Breast epithelium (tissue), 4 donors: ENCODE results near the gene PPP2R3A. TPM values are rescaled to one million over a fixed set of nuclear protein-coding genes. Genes with fewer than 3 reads are reported as not detected.

ENCODE experiments used
- DNase-seq, 2 donors: peaks; one replicate each; pipeline ENCODE4 v3.0.0-alpha.2; 2019; ENCODE audit warnings: low spot score in 2 of 2
- H3K27ac ChIP-seq, 2 donors: fragments of 200-600 bp; sonication (generic) in 1 of 2; one replicate each; pipeline ENCODE4 v1.5.1; 2016 to 2019; ENCODE audit warnings: mild to moderate bottlenecking in 1 of 2
- H3K27me3 ChIP-seq, 2 donors: fragments of 200-600 bp; sonication (generic) in 1 of 2; one replicate each; pipeline versions ENCODE4 v1.5.1 to v1.6.0; 2017 to 2019; ENCODE audit warnings: control low read depth in 1 of 2, mild to moderate bottlenecking in 1 of 2
- H3K36me3 ChIP-seq: fragments of 200-600 bp; one replicate; pipeline ENCODE4 v1.5.1; 2019
- H3K4me1 ChIP-seq, 2 donors: fragments of 200-600 bp; sonication (generic); one replicate each; pipeline ENCODE4 v1.5.1; 2016 to 2019; ENCODE audit warnings: control low read depth in 1 of 2
- H3K4me3 ChIP-seq, 3 donors: fragments of 200-600 bp; sonication (generic); 1 replicate in 2 of 3; 2 replicates in 1 of 3; pipeline ENCODE4 v1.5.1; 2016 to 2019; ENCODE audit warnings: mild to moderate bottlenecking in 3 of 3, moderate library complexity in 2 of 3
- H3K9me3 ChIP-seq, 2 donors: fragments of 200-600 bp; sonication (generic) in 1 of 2; one replicate each; pipeline ENCODE4 v1.5.1; 2016 to 2019; ENCODE audit warnings: control low read depth in 1 of 2
- POLR2A ChIP-seq: fragments of 450-650 bp; IDR thresholded peaks from one replicate; pipeline ENCODE4 v1.6.1; 2016; ENCODE audit warnings: antibody characterized with exemption, mild to moderate bottlenecking, moderate library complexity
- POLR2AphosphoS5 ChIP-seq, 3 donors: sonication (generic); formaldehyde crosslinking; IDR thresholded peaks; one replicate each; pipeline ENCODE4 v1.6.1; 2017; ENCODE audit warnings: antibody characterized with exemption in 3 of 3
- intact Hi-C: fragments of 100-400 bp; cut with DNase I; formaldehyde crosslinking; loops from one replicate; pipeline ENCODE4 v1.15.1; 2023; ENCODE audit warnings: low total_unique reads
- total RNA-seq, 3 donors: library from RNA; depleted of rRNA; stranded (reverse); fragments of >200 nt; gene quantifications; one replicate each; pipeline ENCODE4 v1.1.0, GENCODE V29; 2016
- TF ChIP-seq, protein P1 (sequence below), 3 donors: fragments of 450-650 bp; IDR thresholded peaks; one replicate each; pipeline ENCODE4 v1.5.1; 2016 to 2017; ENCODE audit warnings: antibody characterized with exemption in 3 of 3, mild to moderate bottlenecking in 3 of 3, moderate library complexity in 3 of 3

Gene PPP2R3A
- total RNA-seq, 3 donors from 2014 or later = 10.4 to 43.6 (median 20.6) TPM

DNA sequence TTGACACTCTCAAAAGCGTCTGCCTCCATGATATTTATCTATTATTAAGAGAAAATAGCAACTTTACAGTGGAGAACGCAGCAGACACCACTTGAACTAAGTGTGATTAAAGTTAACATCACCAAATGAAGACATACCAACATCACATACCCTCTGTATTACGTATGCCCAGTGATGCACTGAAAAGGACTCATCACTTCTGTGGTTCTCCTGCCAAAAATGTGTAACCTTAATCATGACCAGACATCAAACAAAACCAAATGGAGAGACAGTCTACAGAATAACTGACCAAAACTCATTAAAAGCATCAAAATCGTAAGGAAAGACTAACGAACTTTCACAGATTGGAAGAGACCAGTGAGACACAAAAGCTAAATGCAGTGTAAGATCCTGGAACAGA lies 103.2 kb downstream of the PPP2R3A start:
- Histone ChIP-seq H3K27ac (no peak overlapping the region), H3K9me3 (no peaks in the 10 kb centered on the region)
- TF ChIP-seq POLR2AphosphoS5 (IDR thresholded peaks at IDR 0.05) = no peak

DNA sequence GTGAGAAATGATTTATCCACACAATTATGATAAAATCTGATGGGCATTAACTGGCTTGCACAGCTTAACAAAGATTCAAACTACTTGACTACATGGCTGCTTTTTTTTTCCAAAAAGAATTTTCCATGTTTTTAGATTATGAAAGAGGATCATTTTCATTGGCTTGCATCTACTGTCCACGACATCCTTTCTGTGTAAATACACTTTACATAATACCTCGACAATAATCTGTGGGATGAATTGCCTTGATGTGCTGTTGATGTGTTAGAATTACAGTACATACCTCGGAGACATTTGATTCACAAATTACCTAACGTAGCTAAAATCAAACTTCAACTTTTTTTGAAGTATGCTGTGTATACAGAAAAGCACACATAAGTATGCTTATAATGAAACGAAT lies 104.4 kb downstream of the PPP2R3A start:
- Histone ChIP-seq H3K4me1 (no peaks in the 10 kb centered on the region), H3K27me3 (no peaks in the 10 kb centered on the region), H3K36me3 (no peaks in the 10 kb centered on the region), H3K4me3 (no peak overlapping the region), H3K27ac (no peak overlapping the region), H3K9me3 (no peaks in the 10 kb centered on the region)
- DNase-seq = no peak
- TF ChIP-seq POLR2A (no peak), POLR2AphosphoS5 (IDR thresholded peaks at IDR 0.05) (no peak)
- TF ChIP-seq, protein P1, sequence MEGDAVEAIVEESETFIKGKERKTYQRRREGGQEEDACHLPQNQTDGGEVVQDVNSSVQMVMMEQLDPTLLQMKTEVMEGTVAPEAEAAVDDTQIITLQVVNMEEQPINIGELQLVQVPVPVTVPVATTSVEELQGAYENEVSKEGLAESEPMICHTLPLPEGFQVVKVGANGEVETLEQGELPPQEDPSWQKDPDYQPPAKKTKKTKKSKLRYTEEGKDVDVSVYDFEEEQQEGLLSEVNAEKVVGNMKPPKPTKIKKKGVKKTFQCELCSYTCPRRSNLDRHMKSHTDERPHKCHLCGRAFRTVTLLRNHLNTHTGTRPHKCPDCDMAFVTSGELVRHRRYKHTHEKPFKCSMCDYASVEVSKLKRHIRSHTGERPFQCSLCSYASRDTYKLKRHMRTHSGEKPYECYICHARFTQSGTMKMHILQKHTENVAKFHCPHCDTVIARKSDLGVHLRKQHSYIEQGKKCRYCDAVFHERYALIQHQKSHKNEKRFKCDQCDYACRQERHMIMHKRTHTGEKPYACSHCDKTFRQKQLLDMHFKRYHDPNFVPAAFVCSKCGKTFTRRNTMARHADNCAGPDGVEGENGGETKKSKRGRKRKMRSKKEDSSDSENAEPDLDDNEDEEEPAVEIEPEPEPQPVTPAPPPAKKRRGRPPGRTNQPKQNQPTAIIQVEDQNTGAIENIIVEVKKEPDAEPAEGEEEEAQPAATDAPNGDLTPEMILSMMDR (IDR thresholded peaks at IDR 0.05) = no peak
- intact Hi-C loops = no loop called here

More for the DNA sequence above, 103.2 kb downstream of the PPP2R3A start:
- Histone ChIP-seq H3K4me1 (no peaks in the 10 kb centered on the region), H3K36me3 (no peaks in the 10 kb centered on the region), H3K4me3 (no peak overlapping the region), H3K27me3 (no peaks in the 10 kb centered on the region)
- intact Hi-C loops = no loop called here
- DNase-seq = no peak

DNA sequence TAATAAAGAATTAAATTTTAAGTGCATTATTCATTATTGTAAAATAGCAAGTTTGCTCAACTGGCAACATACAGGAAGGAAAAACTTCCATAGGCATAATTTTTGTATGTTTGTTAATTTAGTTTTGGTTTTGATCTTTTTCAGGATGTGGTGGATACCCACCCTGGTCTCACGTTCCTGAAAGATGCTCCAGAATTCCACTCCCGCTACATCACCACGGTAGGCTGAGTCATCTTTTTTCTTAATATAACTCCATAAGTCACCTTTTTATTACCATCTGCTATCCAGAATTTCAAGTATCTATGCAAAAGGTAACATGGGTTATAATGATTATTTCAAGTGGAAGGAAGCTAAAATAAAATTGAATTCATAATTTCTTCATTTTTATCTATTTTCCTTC lies 104.8 kb downstream of the PPP2R3A start:
- TF ChIP-seq POLR2A (no peak), POLR2AphosphoS5 (IDR thresholded peaks at IDR 0.05) (no peak)
- TF ChIP-seq, protein P1 (IDR thresholded peaks at IDR 0.05) = no peak
- no peaks in the 10 kb centered on the region for H3K36me3 ChIP-seq
- H3K4me3 ChIP-seq = no peak overlapping the region
- DNase-seq = no peak
- H3K4me1 ChIP-seq = no peaks in the 10 kb centered on the region
- H3K27ac ChIP-seq = peak overlapping the region; percentile 58 to 80
- no peaks in the 10 kb centered on the region for H3K9me3 ChIP-seq
- H3K27me3 ChIP-seq = no peaks in the 10 kb centered on the region
- intact Hi-C loops = no loop called here

DNA sequence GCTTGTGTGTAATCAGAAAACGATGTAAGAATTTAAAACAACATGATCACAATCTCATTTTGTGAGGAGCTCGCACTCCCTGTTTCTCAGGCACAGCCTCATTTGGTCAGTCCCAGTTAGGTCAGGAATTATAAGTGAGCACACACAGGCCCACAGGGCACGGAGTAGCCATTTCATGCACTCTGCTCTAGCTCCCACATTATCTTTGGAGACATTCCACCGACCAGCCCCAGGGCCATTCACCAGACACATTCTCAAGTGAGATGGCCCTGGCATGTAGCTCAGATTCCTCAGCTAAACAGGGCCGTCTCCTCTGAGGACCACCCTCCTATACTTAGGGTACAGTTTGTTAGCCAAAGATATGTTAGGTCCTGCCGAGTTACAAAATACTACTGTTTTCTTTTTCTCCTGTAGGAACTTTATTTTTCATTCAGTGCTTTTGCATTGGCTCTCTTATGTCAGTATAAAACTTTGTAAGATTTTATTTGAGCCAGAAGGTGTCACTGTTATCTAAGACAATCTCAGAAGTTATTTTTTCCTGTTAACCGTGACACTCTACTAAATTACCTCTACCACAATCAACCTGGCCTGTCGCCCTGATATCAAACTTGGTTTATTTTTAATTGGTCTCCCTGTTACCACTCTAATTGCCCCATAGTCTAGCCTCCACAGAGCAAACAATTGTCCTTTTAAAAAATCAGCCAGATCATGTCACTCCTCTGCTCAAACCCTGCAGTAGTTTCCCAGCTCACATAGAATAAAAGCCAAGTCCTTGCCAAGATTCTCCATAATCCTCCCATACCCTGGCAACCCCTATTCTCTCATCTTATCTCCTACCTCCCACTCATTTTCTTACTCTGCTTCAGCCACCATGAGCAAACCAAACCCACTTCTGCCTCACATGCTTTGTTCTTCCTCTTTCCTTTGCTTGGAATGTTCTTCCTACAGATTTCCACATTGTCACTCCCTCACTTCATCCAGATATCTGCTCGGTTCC lies 105.7 kb downstream of the PPP2R3A start:
- no peaks in the 10 kb centered on the region for H3K27me3 ChIP-seq
- intact Hi-C loops = no loop called here

DNA sequence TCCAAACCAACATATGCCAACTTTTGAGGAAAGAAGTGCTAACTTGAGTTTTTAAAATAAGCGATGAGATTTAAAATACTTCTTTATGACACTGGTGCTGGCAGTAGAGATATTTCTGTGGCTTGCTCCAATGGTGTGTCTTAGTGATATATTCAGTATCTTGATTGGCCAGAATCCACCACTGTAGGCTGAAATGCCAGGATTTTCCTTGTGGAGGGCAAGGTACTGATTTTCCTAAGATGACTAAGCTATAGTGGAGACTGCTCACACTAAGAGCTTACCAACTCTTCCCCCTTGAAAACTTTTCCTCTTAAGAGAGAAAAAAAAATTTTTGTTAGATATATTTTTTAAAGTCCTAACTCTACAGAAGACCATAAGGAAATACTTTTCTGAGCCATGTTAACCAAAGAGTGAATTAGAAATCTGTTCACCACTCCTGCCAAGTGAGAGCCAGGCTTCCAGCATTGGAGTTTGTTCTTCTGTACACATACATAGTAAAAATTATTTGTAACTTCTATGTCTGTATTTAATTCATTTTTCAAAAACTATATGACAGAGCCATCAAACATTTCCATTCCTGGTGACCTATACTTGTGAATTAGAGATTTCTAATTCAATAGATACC lies 109.1 kb downstream of the PPP2R3A start:
- intact Hi-C loops = no loop called here
- Histone ChIP-seq H3K4me3 (no peak overlapping the region), H3K4me1 (no peaks in the 10 kb centered on the region), H3K27me3 (no peaks in the 10 kb centered on the region), H3K27ac (no peak overlapping the region), H3K9me3 (no peaks in the 10 kb centered on the region), H3K36me3 (no peaks in the 10 kb centered on the region)
- DNase-seq = no peak
- TF ChIP-seq, protein P1 (IDR thresholded peaks at IDR 0.05) = no peak
- no peak for TF ChIP-seq POLR2A
- TF ChIP-seq POLR2AphosphoS5 (IDR thresholded peaks at IDR 0.05) = no peak

More for the DNA sequence above, 105.7 kb downstream of the PPP2R3A start:
- Histone ChIP-seq H3K9me3 (no peaks in the 10 kb centered on the region), H3K36me3 (no peaks in the 10 kb centered on the region), H3K27ac (peak overlapping the region; percentile 58 to 80), H3K4me3 (no peak overlapping the region), H3K4me1 (no peaks in the 10 kb centered on the region)
- TF ChIP-seq POLR2AphosphoS5 (IDR thresholded peaks at IDR 0.05) = peak in 1 of 3 donors; percentile 20
- no peak for TF ChIP-seq POLR2A
- peak; percentile 64 to 73 for DNase-seq
